HPDE6-E6E7 (cell line): ENCODE measurements around the gene MYH8.

ENCODE experiments used
- DNase-seq: peaks from one replicate; pipeline ENCODE4 v3.0.0; 2011; ENCODE audit warnings: missing footprints; ENCODE audit errors: extremely low spot score

Gene MYH8

GRCh38 chr17:10421900-10422542, at the start of gene MYH8:
MYH8 (minus strand) TSS chr17:10421950; CDS start chr17:10420227, 1,723 bp downstream.
- DNase-seq: no peak

GRCh38 chr17:10469459-10469858, 47.7 kb upstream of the MYH8 start, which contains the start of gene MYH4:
MYH4 (minus strand) TSS chr17:10469559; CDS start chr17:10466745, 2,814 bp downstream.
- no peak for DNase-seq

GRCh38 chr17:10463402-10463801, 41.7 kb upstream of the MYH8 start:
- DNase-seq: no peak

- DNase-seq: no peak
Measured at GRCh38 chr17:10460062-10460461, 38.3 kb upstream of the MYH8 start.

- DNase-seq: no peak
Measured at GRCh38 chr17:10458701-10459100, 37.0 kb upstream of the MYH8 start.

- DNase-seq: no peak
Measured at GRCh38 chr17:10457952-10458351, 36.2 kb upstream of the MYH8 start.

GRCh38 chr17:10447026-10447931, 25.5 kb upstream of the MYH8 start:
- DNase-seq: no peak

- DNase-seq: no peak
Measured at GRCh38 chr17:10439816-10440215, 18.1 kb upstream of the MYH8 start.

- no peak for DNase-seq
Measured at GRCh38 chr17:10435096-10435495, 13.3 kb upstream of the MYH8 start.

- no peak for DNase-seq
Measured at GRCh38 chr17:10429421-10430045, 7.8 kb upstream of the MYH8 start.

- DNase-seq: no peak
Measured at GRCh38 chr17:10428781-10429180, 7.0 kb upstream of the MYH8 start.

GRCh38 chr17:10421211-10421610, 539 bp downstream of the MYH8 start:
- DNase-seq: no peak

GRCh38 chr17:10420811-10421210, 939 bp downstream of the MYH8 start:
- no peak for DNase-seq

- DNase-seq: no peak
Measured at GRCh38 chr17:10417431-10417830, 4.3 kb downstream of the MYH8 start.

GRCh38 chr17:10415161-10415560, 6.6 kb downstream of the MYH8 start:
- DNase-seq: no peak

GRCh38 chr17:10403589-10403988, 18.2 kb downstream of the MYH8 start:
- DNase-seq: no peak

- no peak for DNase-seq
Measured at GRCh38 chr17:10398352-10398751, 23.4 kb downstream of the MYH8 start.

- DNase-seq: no peak
Measured at GRCh38 chr17:10396524-10397163, 25.1 kb downstream of the MYH8 start.

GRCh38 chr17:10394201-10394887, 27.4 kb downstream of the MYH8 start:
- no peak for DNase-seq

GRCh38 chr17:10392880-10393279, 28.9 kb downstream of the MYH8 start:
- no peak for DNase-seq

GRCh38 chr17:10385871-10386270, 35.9 kb downstream of the MYH8 start:
- DNase-seq: no peak
